Measurements from ENCODE around the gene SNCB.

The SNCB gene

GRCh38 chr5:176614805-176615478, 15.4 kb downstream of the SNCB start:
- no peaks in the 10 kb centered on the region for H3K36me3 Mint-ChIP-seq (ENCODE audit: low read depth)
- H3K4me3 Mint-ChIP-seq = no peak overlapping the region
- no peak for TF ChIP-seq CTCF (IDR thresholded peaks at IDR 0.05; ENCODE audit: unreplicated experiment in 3 of 3)
- no peak overlapping the region for H3K27ac Mint-ChIP-seq
- H3K9me3 Mint-ChIP-seq = no peaks in the 10 kb centered on the region
- peaks cover 87% of the 10 kb centered on the region for H3K27me3 Mint-ChIP-seq (ENCODE audit: low read depth)
- no peaks in the 10 kb centered on the region for H3K4me1 Mint-ChIP-seq

GRCh38 chr5:176612855-176613254, 17.5 kb downstream of the SNCB start:
- Mint-ChIP-seq H3K4me1 (peaks cover 7% of the 10 kb centered on the region), H3K27ac (no peak overlapping the region), H3K36me3 (ENCODE audit: low read depth) (no peaks in the 10 kb centered on the region)

GRCh38 chr5:176612008-176612407, 18.3 kb downstream of the SNCB start:
- no peak for TF ChIP-seq CTCF (IDR thresholded peaks at IDR 0.05; ENCODE audit: unreplicated experiment in 3 of 3)
- H3K36me3 Mint-ChIP-seq (ENCODE audit: low read depth) = no peaks in the 10 kb centered on the region
- peaks cover 7% of the 10 kb centered on the region for H3K4me1 Mint-ChIP-seq
- H3K27me3 Mint-ChIP-seq (ENCODE audit: low read depth) = peaks cover 67% of the 10 kb centered on the region
- H3K9me3 Mint-ChIP-seq = no peaks in the 10 kb centered on the region
- H3K27ac Mint-ChIP-seq = no peak overlapping the region
- H3K4me3 Mint-ChIP-seq = peak overlapping the region in 2 of 3 experiments; percentile 3 to 14

More at GRCh38 chr5:176612855-176613254, 17.5 kb downstream of the SNCB start:
- H3K27me3 Mint-ChIP-seq (ENCODE audit: low read depth) = peaks cover 75% of the 10 kb centered on the region
- no peak for TF ChIP-seq CTCF (IDR thresholded peaks at IDR 0.05; ENCODE audit: unreplicated experiment in 3 of 3)
- H3K9me3 Mint-ChIP-seq = no peaks in the 10 kb centered on the region
- no peak overlapping the region for H3K4me3 Mint-ChIP-seq

- no peak overlapping the region for H3K27ac Mint-ChIP-seq
- no peaks in the 10 kb centered on the region for H3K36me3 Mint-ChIP-seq (ENCODE audit: low read depth)
- H3K9me3 Mint-ChIP-seq = no peaks in the 10 kb centered on the region
- no peak for TF ChIP-seq CTCF (IDR thresholded peaks at IDR 0.05; ENCODE audit: unreplicated experiment in 3 of 3)
- H3K4me3 Mint-ChIP-seq = peak overlapping the region; percentile 5 to 33 (median 10)
- H3K27me3 Mint-ChIP-seq (ENCODE audit: low read depth) = peaks cover 61% of the 10 kb centered on the region
- H3K4me1 Mint-ChIP-seq = peaks cover 7% of the 10 kb centered on the region
These were observed 18.9 kb downstream of the SNCB start for GRCh38 chr5:176611435-176611834.

- H3K4me3 Mint-ChIP-seq = peak overlapping the region; percentile 79 to 82 (median 79)
- H3K27ac Mint-ChIP-seq = no peak overlapping the region
- TF ChIP-seq CTCF (IDR thresholded peaks at IDR 0.05; ENCODE audit: unreplicated experiment in 3 of 3) = no peak
- H3K4me1 Mint-ChIP-seq = peaks cover 7% of the 10 kb centered on the region
- H3K9me3 Mint-ChIP-seq = no peaks in the 10 kb centered on the region
- peaks cover 51% of the 10 kb centered on the region for H3K27me3 Mint-ChIP-seq (ENCODE audit: low read depth)
- H3K36me3 Mint-ChIP-seq (ENCODE audit: low read depth) = no peaks in the 10 kb centered on the region
These were observed 19.9 kb downstream of the SNCB start for GRCh38 chr5:176610435-176610773.
